SK-N-SH treated with all-trans-retinoic acid at 6 μM for 48 hours (cell line): ENCODE measurements around the gene SLC35F3.

ENCODE experiments used
- ATAC-seq: fragments of 200-7000 bp; cut with Tn5 transposase; 3 replicates; pipeline ENCODE4 v1.9.1; 2020; ENCODE audit warnings: mild to moderate bottlenecking, moderate library complexity
- ARNTL ChIP-seq: fragments of 450-650 bp; formaldehyde crosslinking; IDR thresholded peaks from 2 replicates; pipeline ENCODE4 v1.5.0; 2020; ENCODE audit warnings: low read depth, mild to moderate bottlenecking, moderate library complexity, borderline replicate concordance
- BACH2 ChIP-seq: fragments of 250-450 bp; sonication (Bioruptor Pico); IDR thresholded peaks from 2 replicates; pipeline ENCODE4 v1.9.0; 2021; ENCODE audit warnings: mild to moderate bottlenecking, borderline replicate concordance
- CREB5 ChIP-seq: fragments of 250-450 bp; sonication (Bioruptor Pico); IDR thresholded peaks from 2 replicates; pipeline ENCODE4 v1.5.1; 2020; ENCODE audit warnings: low read depth, mild to moderate bottlenecking, moderate library complexity
- CSDC2 ChIP-seq: fragments of 250-450 bp; sonication (Bioruptor Pico); IDR thresholded peaks from 2 replicates; pipeline ENCODE4 v1.5.0; 2020; ENCODE audit warnings: mild to moderate bottlenecking, moderate library complexity
- CSRNP3 ChIP-seq: fragments of 250-450 bp; sonication (Bioruptor Pico); IDR thresholded peaks from 2 replicates; pipeline ENCODE4 v1.5.1; 2021; ENCODE audit warnings: mild to moderate bottlenecking, moderate library complexity
- GLIS3 ChIP-seq: fragments of 250-450 bp; sonication (Bioruptor Pico); IDR thresholded peaks from 2 replicates; pipeline ENCODE4 v1.5.0; 2020; ENCODE audit warnings: mild to moderate bottlenecking, moderate library complexity
- ISL1 ChIP-seq: fragments of 250-450 bp; sonication (Bioruptor Pico); IDR thresholded peaks from 2 replicates; pipeline ENCODE4 v2.1.2; 2022; ENCODE audit warnings: mild to moderate bottlenecking, moderate library complexity
- OSR1 ChIP-seq: fragments of 250-450 bp; sonication (Bioruptor Pico); IDR thresholded peaks from 2 replicates; pipeline ENCODE4 v1.8.0; 2022; ENCODE audit warnings: moderate library complexity, mild to moderate bottlenecking, inconsistent platforms
- PATZ1 ChIP-seq: fragments of 250-450 bp; sonication (Bioruptor Pico); IDR thresholded peaks from 2 replicates; pipeline ENCODE4 v1.8.0; 2020; ENCODE audit warnings: mild to moderate bottlenecking, moderate library complexity, borderline replicate concordance
- POU6F1 ChIP-seq: fragments of 250-450 bp; sonication (Bioruptor Pico); IDR thresholded peaks from 2 replicates; pipeline ENCODE4 v1.8.0; 2021; ENCODE audit warnings: low read depth, mild to moderate bottlenecking, moderate library complexity, borderline replicate concordance
- PPARA ChIP-seq: fragments of 250-450 bp; sonication (Bioruptor Pico); IDR thresholded peaks from 2 replicates; pipeline ENCODE4 v1.5.0; 2020; ENCODE audit warnings: mild to moderate bottlenecking, borderline replicate concordance
- RARB ChIP-seq: fragments of 250-450 bp; sonication (Bioruptor Pico); IDR thresholded peaks from 2 replicates; pipeline ENCODE4 v1.8.0; 2021; ENCODE audit warnings: mild to moderate bottlenecking, moderate library complexity
- SNAI2 ChIP-seq: fragments of 250-450 bp; sonication (Bioruptor Pico); IDR thresholded peaks from 2 replicates; pipeline ENCODE4 v1.5.0; 2020; ENCODE audit warnings: mild to moderate bottlenecking, moderate library complexity
- TCF4 ChIP-seq: fragments of 250-450 bp; sonication (Bioruptor Pico); IDR thresholded peaks from 2 replicates; pipeline ENCODE4 v1.8.0; 2021; ENCODE audit warnings: mild to moderate bottlenecking, moderate library complexity, borderline replicate concordance
- TSHZ2 ChIP-seq: fragments of 250-450 bp; sonication (Bioruptor Pico); IDR thresholded peaks from 2 replicates; pipeline ENCODE4 v1.5.0; 2020; ENCODE audit warnings: mild to moderate bottlenecking, moderate library complexity
- ZC3H10 ChIP-seq: fragments of 250-450 bp; sonication (Bioruptor Pico); IDR thresholded peaks from 2 replicates; pipeline ENCODE4 v1.5.1; 2021; ENCODE audit warnings: mild to moderate bottlenecking, moderate library complexity
- ZFP3 ChIP-seq: fragments of 250-450 bp; sonication (Bioruptor Pico); IDR thresholded peaks from 2 replicates; pipeline ENCODE4 v1.5.0; 2020; ENCODE audit warnings: mild to moderate bottlenecking, moderate library complexity
- ZFP30 ChIP-seq: fragments of 450-650 bp; formaldehyde crosslinking; IDR thresholded peaks from 2 replicates; pipeline ENCODE4 v1.5.0; 2022; ENCODE audit warnings: mild to moderate bottlenecking, moderate library complexity
- ZNF565 ChIP-seq: fragments of 450-650 bp; formaldehyde crosslinking; conservative IDR thresholded peaks from 2 replicates; pipeline ENCODE4 v1.5.0; 2020; ENCODE audit warnings: low read depth, mild to moderate bottlenecking, moderate library complexity
- ZNF70 ChIP-seq: fragments of 450-650 bp; formaldehyde crosslinking; IDR thresholded peaks from 2 replicates; pipeline ENCODE4 v1.5.0; 2020; ENCODE audit warnings: mild to moderate bottlenecking, moderate library complexity
- ZNF8 ChIP-seq: fragments of 450-650 bp; formaldehyde crosslinking; IDR thresholded peaks from 2 replicates; pipeline ENCODE4 v1.5.0; 2020; ENCODE audit warnings: mild to moderate bottlenecking, moderate library complexity

The SLC35F3 gene

GRCh38 chr1:234108921-234109320 is 204.4 kb downstream of the SLC35F3 start (continued):
- TF ChIP-seq ZFP30 (no peak), PPARA (CRISPR knock-in tag) (no peak), CSDC2 (CRISPR knock-in tag) (no peak)

GRCh38 chr1:234109840-234110239 is 205.4 kb downstream of the SLC35F3 start:
- ATAC-seq: no peak
- TF ChIP-seq ARNTL (CRISPR knock-in tag) (no peak), ZFP3 (CRISPR knock-in tag) (no peak), PPARA (CRISPR knock-in tag) (no peak), TSHZ2 (CRISPR knock-in tag) (no peak), POU6F1 (CRISPR knock-in tag) (no peak)
- TF ChIP-seq, all 23 proteins: peak for 0

- no peak for TF ChIP-seq ZC3H10 (CRISPR knock-in tag)
- no peak for TF ChIP-seq GLIS3 (CRISPR knock-in tag)
- no peak for TF ChIP-seq TCF4 (CRISPR knock-in tag)
- no peak for TF ChIP-seq CSDC2 (CRISPR knock-in tag)
- TF ChIP-seq ZFP3 (CRISPR knock-in tag): no peak
- no peak for TF ChIP-seq ZFP30
- TF ChIP-seq ARNTL (CRISPR knock-in tag): no peak
- TF ChIP-seq OSR1: no peak
- no peak for TF ChIP-seq PPARA (CRISPR knock-in tag)
- TF ChIP-seq BACH2 (CRISPR knock-in tag): no peak
- no peak for TF ChIP-seq CSRNP3 (CRISPR knock-in tag)
- ATAC-seq: peak; percentile 73
Measured at GRCh38 chr1:234111458-234112142, 207.1 kb downstream of the SLC35F3 start.

GRCh38 chr1:234114648-234115307 is 210.3 kb downstream of the SLC35F3 start:
- peak; percentile 88 for ATAC-seq
- TF ChIP-seq SNAI2 (no peak), ZNF565 (no peak), PPARA (CRISPR knock-in tag) (no peak), BACH2 (CRISPR knock-in tag) (no peak), GLIS3 (CRISPR knock-in tag) (no peak), PATZ1 (no peak), CREB5 (no peak), ISL1 (CRISPR knock-in tag) (no peak), ZC3H10 (CRISPR knock-in tag) (no peak), RARB (CRISPR knock-in tag) (no peak), ZNF70 (CRISPR knock-in tag) (no peak), ZNF8 (CRISPR knock-in tag) (no peak), CSDC2 (CRISPR knock-in tag) (no peak), POU6F1 (CRISPR knock-in tag) (no peak)
